Nephron progenitor cell (in vitro differentiated cells): ENCODE data around the gene GRK6.

Experiments used
- DNase-seq: peaks from one replicate; pipeline ENCODE4 v3.0.0; 2021
- H3K27ac Mint-ChIP-seq: 2 replicates; pipeline ENCODE4 v1.8.0; 2021; ENCODE audit warnings: mild to moderate bottlenecking, moderate library complexity, mixed read lengths
- H3K27me3 Mint-ChIP-seq: 2 replicates; pipeline ENCODE4 v1.8.0; 2021; ENCODE audit warnings: mild to moderate bottlenecking, low read depth, mixed read lengths; ENCODE audit not compliant: poor library complexity
- H3K36me3 Mint-ChIP-seq: 2 replicates; pipeline ENCODE4 v1.8.0; 2021; ENCODE audit warnings: low read depth, mixed read lengths
- H3K4me1 Mint-ChIP-seq: 2 replicates; pipeline ENCODE4 v1.8.0; 2021; ENCODE audit warnings: mixed read lengths
- H3K4me3 Mint-ChIP-seq: 2 replicates; pipeline ENCODE4 v1.8.0; 2021; ENCODE audit warnings: mild to moderate bottlenecking, moderate library complexity, mixed read lengths
- H3K9me3 Mint-ChIP-seq: 2 replicates; pipeline ENCODE4 v1.8.0; 2021; ENCODE audit warnings: mild to moderate bottlenecking, moderate library complexity, mixed read lengths
- CTCF ChIP-seq: fragments of 200-600 bp; sonication (generic); IDR thresholded peaks from 2 replicates; pipeline ENCODE4 v1.5.0; 2021; ENCODE audit warnings: antibody characterized with exemption

Gene GRK6

DNA sequence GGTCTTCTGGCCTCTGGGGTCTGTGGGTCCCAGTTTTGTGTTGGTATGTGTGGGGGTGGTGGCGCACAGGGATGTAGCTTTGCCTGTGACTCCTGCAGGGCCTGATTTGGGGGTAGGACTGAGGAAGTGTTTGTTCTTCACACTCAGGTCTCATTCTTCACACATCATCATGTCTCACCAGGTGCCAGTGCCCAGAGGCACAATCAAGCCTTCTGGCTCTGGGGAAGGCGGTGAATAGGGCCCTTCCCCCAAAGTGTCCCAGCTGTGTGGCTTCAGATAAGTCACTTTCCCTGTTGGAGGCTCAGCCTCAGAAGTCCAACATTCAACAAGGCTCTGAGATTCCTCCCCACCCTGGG lies 41.8 kb downstream of the GRK6 start:
- no peak for TF ChIP-seq CTCF
- Mint-ChIP-seq H3K9me3 (peaks cover 27% of the 10 kb centered on the region), H3K27me3 (no peaks in the 10 kb centered on the region), H3K4me1 (peaks cover 36% of the 10 kb centered on the region), H3K36me3 (peaks cover 64% of the 10 kb centered on the region), H3K27ac (no peak overlapping the region), H3K4me3 (no peak overlapping the region)
- DNase-seq = no peak

GRCh38 chr5:177468685-177469628 lies 42.5 kb downstream of the GRK6 start:
- peaks cover 39% of the 10 kb centered on the region for H3K4me1 Mint-ChIP-seq
- TF ChIP-seq CTCF = no peak
- no peak overlapping the region for H3K27ac Mint-ChIP-seq
- no peak for DNase-seq
- H3K9me3 Mint-ChIP-seq = peaks cover 27% of the 10 kb centered on the region
- no peaks in the 10 kb centered on the region for H3K27me3 Mint-ChIP-seq
- H3K4me3 Mint-ChIP-seq = no peak overlapping the region
- peaks cover 58% of the 10 kb centered on the region for H3K36me3 Mint-ChIP-seq

DNA sequence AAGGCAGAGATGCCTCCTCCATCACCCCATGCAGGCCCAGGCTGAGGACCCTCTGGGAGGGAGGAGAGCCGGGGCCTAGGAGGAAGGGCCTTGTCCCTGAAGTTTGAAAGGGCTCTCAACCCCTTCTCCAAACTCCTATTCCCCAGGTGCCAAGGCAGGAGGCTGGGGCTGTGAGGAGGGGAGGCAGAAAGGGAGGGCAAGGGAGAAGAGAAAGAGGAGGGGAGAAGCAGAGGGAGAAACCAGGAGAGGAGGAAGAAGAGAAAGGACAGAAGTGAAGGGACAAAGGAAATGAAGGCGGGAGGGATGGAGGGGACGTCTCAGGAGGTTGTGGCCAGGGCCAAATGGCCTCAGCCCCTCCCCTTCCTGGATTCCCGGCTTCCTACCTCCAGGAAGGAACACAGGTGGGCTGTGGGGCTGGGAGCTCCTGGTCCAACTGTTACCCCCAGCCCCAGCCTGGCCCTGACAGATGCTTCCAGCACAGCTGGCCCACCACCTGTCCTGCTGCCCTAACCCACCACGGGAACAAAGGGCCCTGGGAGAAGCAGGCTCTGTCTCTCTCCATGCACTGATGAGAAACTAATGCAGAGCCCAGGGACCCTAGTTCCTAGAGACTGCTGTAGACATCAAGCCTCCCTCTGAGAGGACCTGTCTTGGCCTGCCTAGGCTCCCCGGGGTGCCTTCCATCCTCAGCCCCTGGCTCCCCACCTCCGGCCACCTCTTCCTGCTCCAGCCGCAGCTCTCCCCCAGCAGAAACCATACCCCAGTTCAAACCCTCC lies 43.5 kb downstream of the GRK6 start:
- no peaks in the 10 kb centered on the region for H3K27me3 Mint-ChIP-seq
- peak overlapping the region; percentile 95 for H3K27ac Mint-ChIP-seq
- no peak for TF ChIP-seq CTCF
- H3K4me1 Mint-ChIP-seq = peaks cover 48% of the 10 kb centered on the region
- DNase-seq = no peak
- peak overlapping the region; percentile 84 for H3K4me3 Mint-ChIP-seq
- H3K36me3 Mint-ChIP-seq = peaks cover 52% of the 10 kb centered on the region
- H3K9me3 Mint-ChIP-seq = peaks cover 27% of the 10 kb centered on the region

- peak overlapping the region; percentile 84 for H3K4me3 Mint-ChIP-seq
- peak overlapping the region; percentile 95 for H3K27ac Mint-ChIP-seq
- H3K9me3 Mint-ChIP-seq = peaks cover 17% of the 10 kb centered on the region
- H3K27me3 Mint-ChIP-seq = no peaks in the 10 kb centered on the region
- no peak for TF ChIP-seq CTCF
- no peak for DNase-seq
- H3K36me3 Mint-ChIP-seq = peaks cover 42% of the 10 kb centered on the region
- peaks cover 59% of the 10 kb centered on the region for H3K4me1 Mint-ChIP-seq
These were observed 44.5 kb downstream of the GRK6 start for GRCh38 chr5:177470759-177471536.

- Mint-ChIP-seq H3K36me3 (peaks cover 34% of the 10 kb centered on the region), H3K4me3 (peak overlapping the region; percentile 84), H3K27ac (peak overlapping the region; percentile 51), H3K4me1 (peaks cover 66% of the 10 kb centered on the region), H3K27me3 (no peaks in the 10 kb centered on the region), H3K9me3 (peaks cover 9% of the 10 kb centered on the region)
- TF ChIP-seq CTCF = no peak
- DNase-seq = no peak
These were observed 45.3 kb downstream of the GRK6 start for GRCh38 chr5:177471610-177472356.
